Activated T-cell treated with anti-CD3 and anti-CD28 coated beads for 24 hours (primary cell): ENCODE results near the gene CHRNA10.

Experiments
- DNase-seq: peaks from one replicate; pipeline ENCODE4 v3.0.0-alpha.2; 2020; ENCODE audit warnings: low read depth

CHRNA10 gene

DNA sequence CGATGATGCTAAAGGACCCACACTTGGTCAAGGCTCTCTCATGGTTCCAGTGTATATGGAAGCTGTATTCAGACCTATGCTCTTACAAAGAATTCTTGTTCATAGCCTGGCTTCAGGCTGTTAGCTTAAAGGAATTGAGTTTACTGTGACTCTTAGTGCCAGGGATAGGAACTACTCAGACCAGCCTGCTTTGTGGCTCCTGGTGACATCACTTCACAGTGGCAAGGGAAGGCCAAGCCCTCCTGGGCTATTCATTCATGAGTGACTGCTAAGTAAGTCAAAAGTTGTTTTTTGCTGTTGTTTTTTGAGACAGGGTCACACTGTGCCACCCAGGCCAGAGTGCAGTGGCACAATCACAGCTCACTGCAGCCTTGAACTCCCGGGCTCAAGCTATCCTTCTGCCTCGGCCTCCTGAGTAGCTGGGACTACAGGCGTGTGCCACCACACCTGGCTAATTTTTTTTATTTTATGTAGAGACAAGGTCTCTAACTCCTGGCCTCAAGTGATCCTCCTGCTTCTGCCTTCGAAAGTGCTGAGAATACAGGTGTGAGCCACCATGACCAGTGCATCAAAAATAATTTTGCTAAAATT is 39.0 kb downstream of the CHRNA10 start:
- no peak for DNase-seq

DNA sequence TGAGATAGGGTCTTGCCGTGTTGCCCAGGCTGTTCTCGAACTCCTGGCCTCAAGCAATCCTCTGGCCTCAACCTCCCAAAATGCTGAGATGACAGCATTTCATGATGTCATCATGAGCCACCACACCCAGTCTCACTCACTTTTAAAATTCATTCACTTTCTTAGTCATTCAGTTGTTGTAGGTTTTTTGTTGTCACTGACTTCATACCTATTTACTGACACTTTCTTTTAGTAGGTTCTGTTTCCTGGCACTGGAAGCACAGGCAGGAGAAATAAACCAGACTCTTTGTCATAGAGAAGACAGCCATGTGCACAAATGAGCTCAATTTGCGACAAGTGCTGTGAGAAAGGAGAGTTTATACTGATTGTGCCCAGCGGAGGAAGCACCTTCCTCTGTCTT is 39.9 kb downstream of the CHRNA10 start:
- DNase-seq: no peak

DNA sequence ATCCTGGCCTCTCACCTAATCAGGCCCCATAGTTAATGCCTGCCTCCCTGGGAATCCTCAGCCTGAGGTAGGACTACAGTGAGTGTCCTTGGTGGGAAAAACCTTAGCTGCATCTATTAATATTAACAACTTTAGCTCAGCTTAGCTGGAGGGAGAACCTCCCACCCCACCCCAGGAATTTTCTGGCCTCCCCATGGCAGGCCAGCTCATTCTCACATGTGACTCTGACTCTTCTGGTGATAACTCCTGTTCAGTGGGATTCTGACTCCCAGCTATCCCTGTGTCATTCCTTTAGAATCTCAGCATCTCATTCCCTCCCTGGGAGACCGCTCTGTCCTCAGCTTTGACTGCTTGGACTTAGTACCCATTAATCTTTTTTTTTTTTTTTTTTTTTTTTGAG is 43.9 kb downstream of the CHRNA10 start:
- DNase-seq: no peak

DNA sequence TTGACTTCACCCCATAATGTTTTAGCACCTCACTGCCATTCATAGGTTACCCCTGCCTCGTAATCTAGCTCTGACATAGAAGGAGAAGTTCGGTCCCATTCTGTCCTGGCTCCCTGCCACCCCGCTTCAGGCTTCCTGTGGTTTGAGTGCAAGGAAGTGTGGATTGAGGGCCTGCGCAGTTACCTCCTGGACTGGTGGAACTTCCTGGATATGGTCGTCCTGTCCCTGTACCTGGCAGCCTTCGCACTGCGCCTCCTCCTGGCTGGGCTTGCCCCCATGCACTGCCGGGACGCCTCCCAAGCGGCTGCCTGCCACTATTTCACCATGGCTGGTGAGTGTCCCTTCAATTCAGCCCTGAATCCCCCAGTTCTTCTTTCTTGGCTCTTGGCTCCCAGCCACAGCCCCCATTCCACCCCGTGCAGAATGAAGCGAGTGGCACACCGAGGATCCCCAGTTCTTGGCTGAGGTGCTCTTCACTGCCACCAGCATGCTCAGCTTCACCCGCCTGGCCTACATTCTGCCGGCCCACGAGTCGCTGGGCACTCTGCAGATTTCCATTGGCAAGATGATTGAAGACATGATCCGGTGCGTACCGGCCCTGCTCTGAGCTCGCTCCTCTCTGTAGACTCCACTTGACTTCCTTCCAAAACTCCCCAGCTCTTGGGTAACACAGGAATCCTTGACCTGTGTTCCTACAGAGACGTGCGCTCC is 44.8 kb downstream of the CHRNA10 start:
- no peak for DNase-seq

DNA sequence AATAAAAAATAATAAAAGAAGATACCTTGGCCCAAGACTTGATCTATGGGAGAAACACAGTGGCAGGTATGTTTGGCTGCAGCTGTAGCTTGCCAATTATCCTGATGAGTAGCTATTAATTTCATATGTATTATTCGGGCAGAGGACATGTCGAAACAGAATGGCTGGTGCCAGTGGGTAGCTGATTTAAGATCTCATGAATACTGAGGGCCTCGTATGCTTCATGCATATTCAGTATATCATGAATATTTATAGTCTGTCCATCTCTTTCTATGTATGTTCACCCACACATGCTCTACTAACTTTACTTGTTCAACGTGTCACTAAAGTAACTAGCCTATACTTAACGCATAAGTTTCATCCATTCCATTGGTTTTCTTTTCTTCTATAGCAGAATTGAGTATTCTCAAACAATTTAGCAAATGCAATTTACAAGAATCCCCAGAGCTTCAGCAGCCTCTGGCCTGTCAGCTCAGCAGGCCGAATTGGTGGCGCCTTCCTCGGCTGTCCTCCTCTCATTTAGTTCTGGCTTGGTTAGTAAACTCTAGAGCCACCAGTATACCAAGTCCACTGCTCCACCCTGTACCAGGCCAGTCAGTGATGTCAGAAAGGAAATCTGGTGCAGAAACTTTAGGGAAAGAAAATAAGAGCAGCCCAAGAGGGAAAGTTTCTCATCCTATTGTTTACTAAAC is 47.3 kb downstream of the CHRNA10 start:
- DNase-seq: no peak

DNA sequence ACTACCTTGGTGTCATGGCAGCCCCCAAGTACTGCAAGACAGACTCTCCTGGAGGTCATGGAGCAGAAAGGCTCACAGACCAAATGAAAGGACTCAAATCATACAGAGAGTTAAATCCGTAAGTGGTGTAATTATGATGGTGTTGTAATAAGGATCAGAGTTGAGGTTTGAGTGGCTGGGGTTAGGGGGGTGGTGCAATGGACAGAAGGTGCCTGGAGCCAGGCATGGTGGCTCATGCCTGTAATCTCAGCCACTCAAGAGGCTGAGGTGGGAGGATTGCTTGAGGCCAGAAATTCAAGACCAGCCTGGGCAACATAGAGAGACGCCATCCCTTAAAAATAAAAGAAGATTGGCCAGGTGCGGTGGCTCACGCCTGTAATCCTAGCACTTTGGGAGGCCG is 48.1 kb downstream of the CHRNA10 start:
- no peak for DNase-seq

DNA sequence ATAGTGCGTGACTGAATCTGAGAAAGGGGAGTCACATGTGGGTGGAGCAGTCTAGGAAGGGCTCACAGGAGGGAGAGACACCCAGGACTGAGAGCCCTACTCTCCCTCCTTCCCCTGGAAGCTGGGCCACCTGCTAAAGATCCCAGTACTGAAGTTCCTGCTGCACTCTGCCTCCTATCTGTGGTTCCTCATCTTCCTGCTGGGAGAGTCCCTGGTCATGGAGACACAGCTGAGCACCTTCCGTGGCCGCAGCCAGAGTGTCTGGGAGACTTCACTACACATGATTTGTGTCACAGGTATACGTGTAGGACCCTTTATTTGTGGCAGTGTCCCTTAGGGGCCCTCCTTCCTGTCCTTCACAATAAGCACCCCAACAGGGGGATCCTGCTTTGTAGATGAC is 48.7 kb downstream of the CHRNA10 start:
- DNase-seq: no peak

DNA sequence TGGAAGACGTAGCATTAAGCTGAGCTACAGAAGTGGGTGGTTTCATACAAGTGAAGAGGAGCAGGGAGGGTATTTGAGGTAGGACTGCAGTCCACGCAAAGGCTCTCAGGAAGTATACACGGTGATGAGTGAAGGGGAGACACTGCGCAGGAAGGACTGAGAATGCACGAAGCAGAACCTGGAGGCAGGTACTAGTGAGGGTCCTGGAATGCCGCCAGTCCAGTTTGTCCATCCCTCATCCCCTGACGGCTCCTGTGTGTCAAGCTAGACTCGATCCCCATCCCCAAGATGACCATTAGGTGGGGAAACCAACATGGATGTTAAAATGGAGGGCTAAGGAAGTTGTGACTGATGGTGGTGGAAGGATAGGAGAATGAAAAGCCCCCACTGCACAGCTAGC is 53.2 kb downstream of the CHRNA10 start:
- no peak for DNase-seq

DNA sequence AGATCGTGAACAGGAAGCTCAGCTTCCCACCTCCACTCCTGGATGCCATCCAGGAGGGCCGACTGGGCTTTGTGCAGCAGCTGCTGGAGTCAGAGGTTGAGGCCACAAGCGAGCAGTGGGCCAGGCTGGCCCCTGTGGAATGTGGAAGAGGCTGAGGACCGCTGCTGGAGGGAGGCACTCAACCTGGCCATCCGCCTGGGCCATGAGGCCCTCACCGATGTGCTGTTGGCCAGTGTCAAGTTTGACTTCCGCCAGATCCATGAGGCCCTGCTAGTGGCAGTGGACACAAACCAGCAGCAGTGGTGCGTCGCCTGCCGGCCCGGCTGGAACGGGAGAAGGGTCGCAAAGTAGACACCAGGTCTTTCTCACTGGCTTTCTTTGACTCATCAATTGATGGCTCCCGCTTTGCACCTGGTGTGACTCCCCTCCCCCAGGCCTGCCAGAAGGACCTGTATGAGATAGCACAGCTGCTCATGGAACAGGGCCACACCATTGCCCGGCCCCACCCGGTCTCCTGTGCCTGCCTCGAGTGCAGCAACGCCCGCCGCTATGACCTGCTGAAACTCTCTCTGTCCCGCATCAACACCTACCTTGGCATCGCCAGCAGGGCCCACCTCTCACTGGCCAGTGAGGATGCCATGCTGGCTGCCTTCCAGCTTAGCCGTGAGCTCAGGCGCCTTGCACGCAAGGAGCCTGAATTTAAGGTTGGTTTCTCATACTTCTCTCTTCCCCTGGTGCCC is 54.3 kb downstream of the CHRNA10 start:
- no peak for DNase-seq

DNA sequence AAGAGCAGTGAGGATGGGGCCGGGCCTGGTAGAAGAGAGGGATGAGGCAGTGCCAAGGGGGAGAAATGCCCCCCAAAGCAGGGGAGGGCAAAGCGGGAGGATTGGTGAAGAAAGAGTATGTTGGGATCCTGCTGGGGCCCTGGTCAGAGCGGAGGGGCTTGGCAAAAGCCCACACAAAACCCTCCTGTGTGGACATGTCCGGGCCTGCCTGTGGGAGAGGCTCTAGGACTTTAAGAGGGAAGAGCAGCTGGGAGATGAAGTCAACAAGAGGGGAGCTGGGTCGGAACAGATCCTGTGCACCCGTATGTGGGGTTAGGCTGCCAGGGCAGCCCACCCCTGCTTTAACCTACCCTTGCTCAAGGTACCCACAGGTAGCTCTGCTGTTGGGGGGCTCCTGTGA is 55.2 kb downstream of the CHRNA10 start:
- DNase-seq: no peak
